Thyroid gland (tissue), 4 donors: ENCODE results near the gene SCARF1.

Source experiments
- POLR2A ChIP-seq, 2 donors: fragments of 450-650 bp; IDR thresholded peaks; one replicate each; pipeline ENCODE4 v1.6.1; 2017; ENCODE audit warnings: antibody characterized with exemption in 2 of 2, mild to moderate bottlenecking in 2 of 2, moderate library complexity in 1 of 2
- TF ChIP-seq, protein P1 (sequence below), 6 experiments: fragments of 200-600 bp in 3 of 6; fragments of 450-650 bp in 3 of 6; sonication (generic) in 3 of 6; IDR thresholded peaks; one replicate each; pipeline ENCODE4 v1.5.1; 2016 to 2019; ENCODE audit warnings: antibody characterized with exemption in 6 of 6, mild to moderate bottlenecking in 2 of 6, inconsistent platforms in 1 of 6, moderate library complexity in 1 of 6

DNA sequence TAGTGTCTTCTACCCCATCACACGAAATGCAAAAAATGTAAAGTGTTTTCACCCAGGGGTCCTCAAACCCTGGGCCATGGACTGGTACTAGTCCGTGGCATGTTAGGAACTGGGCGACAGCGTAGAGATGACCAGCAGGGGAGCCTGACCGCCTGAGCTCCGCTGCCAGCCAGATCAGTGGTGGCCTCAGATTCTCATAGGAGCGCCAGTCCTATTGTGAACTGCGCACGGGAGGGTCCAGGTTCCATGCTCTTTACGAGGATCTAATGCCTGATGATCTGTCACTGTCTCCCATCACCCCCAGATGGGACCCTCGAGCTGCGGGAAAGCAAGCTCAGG lies 4.5 kb downstream of the SCARF1 start:
- no peak for TF ChIP-seq POLR2A (IDR thresholded peaks at IDR 0.05)
- TF ChIP-seq, protein P1, sequence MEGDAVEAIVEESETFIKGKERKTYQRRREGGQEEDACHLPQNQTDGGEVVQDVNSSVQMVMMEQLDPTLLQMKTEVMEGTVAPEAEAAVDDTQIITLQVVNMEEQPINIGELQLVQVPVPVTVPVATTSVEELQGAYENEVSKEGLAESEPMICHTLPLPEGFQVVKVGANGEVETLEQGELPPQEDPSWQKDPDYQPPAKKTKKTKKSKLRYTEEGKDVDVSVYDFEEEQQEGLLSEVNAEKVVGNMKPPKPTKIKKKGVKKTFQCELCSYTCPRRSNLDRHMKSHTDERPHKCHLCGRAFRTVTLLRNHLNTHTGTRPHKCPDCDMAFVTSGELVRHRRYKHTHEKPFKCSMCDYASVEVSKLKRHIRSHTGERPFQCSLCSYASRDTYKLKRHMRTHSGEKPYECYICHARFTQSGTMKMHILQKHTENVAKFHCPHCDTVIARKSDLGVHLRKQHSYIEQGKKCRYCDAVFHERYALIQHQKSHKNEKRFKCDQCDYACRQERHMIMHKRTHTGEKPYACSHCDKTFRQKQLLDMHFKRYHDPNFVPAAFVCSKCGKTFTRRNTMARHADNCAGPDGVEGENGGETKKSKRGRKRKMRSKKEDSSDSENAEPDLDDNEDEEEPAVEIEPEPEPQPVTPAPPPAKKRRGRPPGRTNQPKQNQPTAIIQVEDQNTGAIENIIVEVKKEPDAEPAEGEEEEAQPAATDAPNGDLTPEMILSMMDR (IDR thresholded peaks at IDR 0.05) = no peak
